Muscle layer of colon (tissue), 2 donors: ENCODE measurements around the gene PDK1.
"Not testable (repeated sequence)": the region's sequence is repeated elsewhere in the genome, so short reads cannot be mapped to it uniquely, and the experiment has no call there.

Experiments
- H3K27ac ChIP-seq: one replicate; pipeline ENCODE4 v1.7.0; 2013; ENCODE audit warnings: low read depth, mild to moderate bottlenecking, low read length, moderate library complexity
- H3K27me3 ChIP-seq, 2 donors: one replicate each; pipeline ENCODE4 v1.7.0; 2013; ENCODE audit warnings: low read length in 2 of 2, mild to moderate bottlenecking in 2 of 2; ENCODE audit not compliant: insufficient read depth in 2 of 2, control insufficient read depth in 1 of 2
- H3K36me3 ChIP-seq: one replicate; pipeline ENCODE4 v1.7.0; 2013; ENCODE audit warnings: mild to moderate bottlenecking, low read length; ENCODE audit not compliant: insufficient read depth
- H3K4me1 ChIP-seq: one replicate; pipeline ENCODE4 v1.7.0; 2013; ENCODE audit warnings: mild to moderate bottlenecking, low read length; ENCODE audit not compliant: insufficient read depth
- H3K4me3 ChIP-seq, 2 donors: one replicate each; pipeline ENCODE4 v1.7.0; 2013; ENCODE audit warnings: low read length in 2 of 2, low read depth in 1 of 2, mild to moderate bottlenecking in 1 of 2, moderate library complexity in 1 of 2
- H3K9ac ChIP-seq: one replicate; pipeline ENCODE4 v1.7.0; 2013; ENCODE audit warnings: low read length
- H3K9me3 ChIP-seq: one replicate; pipeline ENCODE4 v1.7.0; 2013; ENCODE audit warnings: mild to moderate bottlenecking, low read length
- donor health status: abdominal sarcoma.
- donor health status: Adenocarcinoma of cecum.

The PDK1 gene

DNA sequence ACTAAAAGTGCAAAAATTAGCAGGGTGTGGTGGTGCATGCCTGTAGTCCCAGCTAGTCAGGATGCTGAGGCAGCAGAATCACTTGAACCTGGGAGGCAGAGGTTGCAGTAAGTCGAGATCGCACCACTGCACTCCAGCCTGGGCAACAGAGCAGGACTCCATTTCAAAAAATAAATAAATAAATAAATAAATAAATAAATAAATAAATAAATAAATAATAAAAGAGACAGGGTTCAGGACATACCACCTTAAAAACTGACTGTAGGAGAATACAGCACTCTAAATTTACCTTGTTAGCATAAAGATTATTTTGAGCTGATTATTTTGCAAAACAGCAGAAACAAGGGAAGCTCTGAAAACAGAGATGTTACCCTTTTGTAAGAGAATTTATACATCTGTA, 23.4 kb upstream of the PDK1 start:
- H3K4me3 ChIP-seq, H3K9me3 ChIP-seq, H3K9ac ChIP-seq, H3K27me3 ChIP-seq, H3K4me1 ChIP-seq, H3K27ac ChIP-seq, H3K36me3 ChIP-seq: not testable (repeated sequence)

DNA sequence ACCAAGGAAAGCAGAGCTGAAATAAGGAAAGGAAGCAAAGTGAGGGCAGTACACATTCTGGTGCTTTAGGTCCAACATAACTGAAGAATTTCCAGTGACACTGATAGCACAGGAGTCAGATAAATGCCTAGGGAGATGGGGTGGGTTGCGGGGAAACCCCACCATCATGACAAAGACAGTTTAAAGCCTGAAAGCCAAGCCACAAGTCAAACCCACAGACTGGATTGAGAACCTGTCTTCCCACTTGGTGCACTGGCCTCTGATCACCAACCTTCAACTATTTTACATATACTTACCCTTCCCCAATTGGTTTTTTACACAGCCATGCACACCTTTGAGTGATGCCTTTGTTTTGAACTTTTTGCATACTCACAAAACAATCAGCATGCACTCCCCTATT, 22.2 kb upstream of the PDK1 start:
- H3K27me3 ChIP-seq, result no peaks in the 10 kb centered on the region
- H3K27ac ChIP-seq, result no peak overlapping the region
- H3K4me3 ChIP-seq, result no peak overlapping the region
- no peaks in the 10 kb centered on the region for H3K36me3 ChIP-seq
- no peaks in the 10 kb centered on the region for H3K4me1 ChIP-seq
- H3K9me3 ChIP-seq, result no peaks in the 10 kb centered on the region
- H3K9ac ChIP-seq, result no peak overlapping the region

DNA sequence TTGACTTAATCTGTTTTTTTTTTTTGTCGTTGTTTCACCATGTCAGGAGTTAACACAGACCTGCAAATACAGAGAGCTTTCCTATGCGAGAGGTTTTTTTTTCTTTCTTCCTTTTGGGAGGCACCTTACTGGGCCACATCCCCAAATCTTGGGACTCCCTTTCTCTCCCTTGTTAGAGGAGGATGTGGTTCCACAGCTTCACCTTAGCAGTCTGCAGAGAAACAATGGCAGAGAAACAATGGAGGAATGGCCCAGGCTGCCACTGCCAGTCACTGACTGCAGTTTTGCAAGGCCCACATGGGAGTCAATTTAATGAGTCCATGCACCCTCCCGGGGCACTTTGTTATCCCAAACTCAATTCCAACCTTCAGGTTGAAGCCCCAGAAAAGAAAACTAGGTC, 20.8 kb upstream of the PDK1 start:
- no peak overlapping the region for H3K27ac ChIP-seq
- no peak overlapping the region for H3K4me3 ChIP-seq
- no peaks in the 10 kb centered on the region for H3K27me3 ChIP-seq
- H3K4me1 ChIP-seq, result no peaks in the 10 kb centered on the region
- no peak overlapping the region for H3K9ac ChIP-seq
- H3K36me3 ChIP-seq, result no peaks in the 10 kb centered on the region
- H3K9me3 ChIP-seq, result no peaks in the 10 kb centered on the region

DNA sequence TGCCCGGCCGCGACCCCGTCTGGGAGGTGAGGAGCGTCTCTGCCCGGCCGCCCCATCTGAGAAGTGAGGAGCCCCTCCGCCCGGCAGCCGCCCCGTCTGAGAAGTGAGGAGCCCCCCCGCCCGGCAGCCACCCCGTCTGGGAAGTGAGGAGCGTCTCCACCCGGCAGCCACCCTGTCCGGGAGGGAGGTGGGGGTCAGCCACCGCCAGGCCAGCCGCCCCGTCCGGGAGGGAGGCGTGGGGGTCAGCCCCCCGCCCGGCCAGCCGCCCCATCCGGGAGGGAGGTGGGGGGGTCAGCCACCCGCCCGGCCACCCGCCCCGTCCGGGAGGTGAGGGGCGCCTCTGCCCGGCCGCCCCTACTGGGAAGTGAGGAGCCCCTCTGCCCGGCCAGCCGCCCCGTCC, 18.0 kb upstream of the PDK1 start:
- H3K9ac ChIP-seq, H3K4me3 ChIP-seq, H3K36me3 ChIP-seq, H3K9me3 ChIP-seq, H3K4me1 ChIP-seq, H3K27me3 ChIP-seq, H3K27ac ChIP-seq: not testable (repeated sequence)

DNA sequence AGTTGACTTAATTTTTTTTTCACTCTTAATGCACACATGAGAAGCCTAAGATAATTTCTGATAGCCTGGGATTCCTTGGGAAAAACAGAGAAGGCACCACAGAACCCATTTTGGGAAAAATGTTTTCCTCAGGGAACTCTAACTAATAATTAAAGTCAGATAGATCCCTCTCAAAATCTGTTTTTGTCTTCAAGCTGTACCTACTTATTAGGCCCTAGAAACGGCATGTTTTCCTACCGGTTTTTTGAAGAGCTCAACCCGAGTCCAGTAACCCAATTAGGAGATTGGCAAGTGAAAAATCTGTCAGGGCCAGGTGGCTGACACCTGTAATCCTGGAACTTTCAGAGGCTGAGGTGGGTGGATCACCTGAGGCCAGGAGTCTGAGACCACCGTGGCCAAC, 16.1 kb upstream of the PDK1 start:
- no peaks in the 10 kb centered on the region for H3K9me3 ChIP-seq
- H3K4me3 ChIP-seq, result no peak overlapping the region
- H3K27me3 ChIP-seq, result no peaks in the 10 kb centered on the region
- no peaks in the 10 kb centered on the region for H3K36me3 ChIP-seq
- no peak overlapping the region for H3K27ac ChIP-seq
- no peaks in the 10 kb centered on the region for H3K4me1 ChIP-seq
- H3K9ac ChIP-seq, result no peak overlapping the region

DNA sequence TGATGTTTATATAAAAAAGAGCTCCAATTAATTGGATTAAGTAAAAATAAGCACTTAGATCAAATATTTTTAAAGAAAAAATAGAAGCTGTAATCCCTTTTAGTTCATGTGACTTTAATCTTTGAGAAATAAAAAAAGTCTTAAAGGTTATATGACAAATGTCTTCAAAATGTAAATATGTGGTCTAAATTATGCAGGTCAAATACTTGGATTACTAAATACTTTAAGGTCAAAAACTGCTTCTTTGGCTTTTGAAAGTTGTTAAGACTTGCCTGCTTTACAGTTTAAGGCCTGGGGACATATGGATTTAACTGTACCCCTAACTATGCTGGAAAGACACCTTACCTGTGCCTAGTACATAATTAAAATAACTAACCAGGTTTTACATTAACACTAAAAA, 15.5 kb upstream of the PDK1 start:
- no peaks in the 10 kb centered on the region for H3K36me3 ChIP-seq
- H3K4me1 ChIP-seq, result no peaks in the 10 kb centered on the region
- no peak overlapping the region for H3K9ac ChIP-seq
- H3K27ac ChIP-seq, result no peak overlapping the region
- no peaks in the 10 kb centered on the region for H3K9me3 ChIP-seq
- no peaks in the 10 kb centered on the region for H3K27me3 ChIP-seq
- no peak overlapping the region for H3K4me3 ChIP-seq

DNA sequence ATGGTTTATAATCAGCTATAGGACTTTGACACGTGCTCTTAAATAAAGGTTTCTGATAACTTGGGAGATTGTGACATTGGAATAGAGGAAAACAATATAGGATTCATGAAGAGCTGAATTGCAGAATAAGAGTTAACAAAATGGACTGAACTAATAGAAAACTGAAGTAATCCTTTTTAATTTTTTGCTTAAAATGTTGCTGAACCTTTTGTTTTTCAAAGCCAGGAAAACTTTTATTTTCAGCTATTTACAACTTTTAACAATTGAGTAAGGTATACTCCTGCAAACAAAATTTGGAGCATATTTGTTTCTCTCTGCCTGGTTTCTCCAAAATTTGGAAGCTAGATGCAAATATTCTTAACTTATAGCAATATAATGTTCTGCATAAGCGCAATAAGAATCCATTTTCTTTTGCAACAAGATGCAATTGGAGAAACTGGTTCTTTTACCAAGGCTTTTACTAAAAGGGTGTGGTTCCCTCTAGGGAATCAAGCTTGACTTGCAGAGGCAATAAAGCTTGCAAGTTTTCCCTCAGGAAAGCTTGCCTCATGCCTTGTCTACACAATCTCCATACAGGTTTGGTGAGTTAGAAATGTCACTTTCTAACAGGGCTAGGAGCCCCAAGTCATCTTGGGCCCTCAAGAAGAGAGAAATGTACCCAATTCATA, 10.3 kb upstream of the PDK1 start:
- Histone ChIP-seq H3K9me3 (no peaks in the 10 kb centered on the region), H3K4me1 (no peaks in the 10 kb centered on the region), H3K27ac (no peak overlapping the region), H3K36me3 (no peaks in the 10 kb centered on the region), H3K9ac (no peak overlapping the region), H3K27me3 (no peaks in the 10 kb centered on the region), H3K4me3 (no peak overlapping the region)

DNA sequence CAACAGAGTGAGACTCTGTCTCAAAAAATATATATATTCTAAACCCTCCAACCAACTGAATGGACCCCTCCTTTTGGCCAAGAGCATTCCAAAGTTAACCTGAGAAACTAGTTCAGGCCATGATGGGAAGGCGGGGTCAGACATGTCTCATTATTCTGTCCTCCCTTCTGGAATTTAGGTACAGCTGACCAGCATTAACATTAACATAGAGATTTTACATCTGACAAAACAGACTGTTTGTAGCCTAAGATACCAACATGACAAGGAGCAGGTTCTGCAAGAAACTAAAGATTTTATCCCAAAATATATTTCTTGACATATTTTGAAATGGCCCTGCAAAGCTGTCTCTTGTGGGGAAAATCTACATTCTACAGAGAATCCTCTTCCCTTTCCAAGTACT, 6.8 kb upstream of the PDK1 start:
- Histone ChIP-seq H3K27me3 (no peaks in the 10 kb centered on the region), H3K9me3 (no peaks in the 10 kb centered on the region), H3K4me3 (no peak overlapping the region), H3K9ac (no peak overlapping the region), H3K36me3 (no peaks in the 10 kb centered on the region), H3K27ac (no peak overlapping the region), H3K4me1 (no peaks in the 10 kb centered on the region)

DNA sequence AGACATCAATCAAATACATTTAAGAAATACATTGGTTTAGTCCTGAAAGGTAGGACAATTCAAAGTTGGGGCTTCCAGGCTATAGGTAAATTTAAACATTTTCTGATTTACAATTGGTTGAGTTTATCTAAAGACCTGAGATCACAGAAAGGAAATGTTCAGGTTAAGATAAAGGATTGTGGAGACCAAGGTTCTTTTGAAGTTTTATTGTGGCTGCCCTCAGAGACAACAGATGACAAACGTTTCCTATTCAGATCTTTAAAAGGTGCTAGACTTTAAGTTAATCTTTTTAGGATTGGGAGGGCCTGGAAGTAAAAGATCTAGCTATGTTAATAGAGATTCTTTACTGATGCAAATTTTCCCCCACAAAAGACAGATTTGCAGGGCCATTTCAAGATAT, 6.1 kb upstream of the PDK1 start:
- not testable (repeated sequence) for H3K9ac ChIP-seq, H3K36me3 ChIP-seq, H3K9me3 ChIP-seq, H3K4me3 ChIP-seq, H3K27ac ChIP-seq, H3K27me3 ChIP-seq, H3K4me1 ChIP-seq

DNA sequence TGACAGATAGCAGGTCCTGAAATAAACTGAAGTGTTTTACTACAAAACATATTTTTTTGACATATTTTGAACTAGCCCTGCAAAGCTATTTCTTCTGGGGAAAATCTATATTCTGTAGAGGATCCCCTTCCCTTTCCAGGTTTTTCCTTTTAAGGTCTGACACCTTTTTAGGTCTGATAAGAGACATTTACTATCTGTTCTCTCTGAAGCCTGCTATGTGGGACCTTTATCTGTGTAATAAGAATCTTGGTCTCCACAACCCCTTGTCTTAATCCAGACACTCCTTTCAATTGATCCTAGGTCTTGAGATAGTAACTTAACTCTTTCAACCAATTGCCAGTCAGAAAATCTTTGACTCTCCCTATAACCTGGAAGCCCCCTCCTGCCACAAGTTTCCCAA, 5.5 kb upstream of the PDK1 start:
- Histone ChIP-seq H3K9ac (no peak overlapping the region), H3K36me3 (no peaks in the 10 kb centered on the region), H3K27me3 (no peaks in the 10 kb centered on the region), H3K4me3 (no peak overlapping the region), H3K4me1 (no peaks in the 10 kb centered on the region), H3K9me3 (no peaks in the 10 kb centered on the region), H3K27ac (no peak overlapping the region)

DNA sequence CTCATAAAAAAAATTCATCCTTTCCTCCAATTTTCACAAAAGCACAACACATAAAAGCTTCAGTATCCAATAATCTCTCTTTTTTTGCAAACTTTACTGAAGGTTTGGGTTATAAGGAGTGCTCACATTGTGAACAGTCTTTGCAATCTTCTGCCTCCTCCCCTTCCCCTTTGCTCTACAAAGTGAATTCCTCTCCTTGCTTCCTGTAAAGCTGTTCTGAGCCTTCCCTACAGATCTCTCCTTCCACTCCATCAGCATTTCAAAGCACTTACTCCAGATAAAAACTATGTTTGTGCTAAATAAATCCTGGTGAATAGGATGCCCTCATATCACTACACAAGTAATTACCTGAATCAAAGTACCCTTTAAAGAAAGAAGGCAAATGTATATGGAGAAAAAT, 4.6 kb upstream of the PDK1 start:
- Histone ChIP-seq H3K9me3 (no peaks in the 10 kb centered on the region), H3K27me3 (no peaks in the 10 kb centered on the region), H3K4me3 (no peak overlapping the region), H3K27ac (no peak overlapping the region), H3K36me3 (no peaks in the 10 kb centered on the region), H3K9ac (no peak overlapping the region), H3K4me1 (no peaks in the 10 kb centered on the region)

DNA sequence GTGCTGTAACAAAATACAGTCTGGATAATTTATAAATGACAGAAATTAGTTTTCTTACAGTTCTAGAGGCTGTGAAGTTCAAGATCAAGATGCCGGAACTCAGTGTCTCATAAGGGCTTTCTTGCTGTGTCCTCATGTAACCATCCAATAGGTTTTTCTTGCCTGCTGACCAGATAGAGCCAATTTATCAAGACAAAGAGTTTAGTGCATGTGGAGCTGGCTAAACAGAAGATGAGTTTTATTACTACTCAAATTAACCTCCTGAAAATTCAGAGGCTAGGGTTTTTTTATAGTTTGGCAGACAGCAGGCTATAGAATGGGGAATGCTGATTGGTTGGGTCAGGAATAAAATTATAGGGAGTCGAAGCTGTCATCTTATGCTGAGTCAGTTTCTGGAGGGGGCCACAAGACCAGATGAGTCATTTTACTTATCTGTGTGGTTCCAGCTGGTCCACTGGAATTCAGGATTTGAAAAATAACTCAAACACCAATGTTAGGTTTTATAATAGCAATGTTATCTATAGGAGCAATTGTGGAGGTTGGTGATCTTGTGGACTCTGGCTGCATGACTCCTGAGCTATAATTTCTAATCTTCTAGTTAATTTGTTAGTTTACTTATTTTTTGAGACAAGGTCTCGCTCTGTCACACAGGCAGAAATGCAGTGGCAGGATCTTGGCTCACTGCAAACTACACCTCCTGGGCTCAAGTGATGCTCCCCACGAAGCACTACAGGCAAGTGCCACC, 3.2 kb upstream of the PDK1 start:
- no peaks in the 10 kb centered on the region for H3K27me3 ChIP-seq
- H3K36me3 ChIP-seq, result no peaks in the 10 kb centered on the region
- no peak overlapping the region for H3K9ac ChIP-seq
- peaks cover 10% of the 10 kb centered on the region for H3K4me1 ChIP-seq
- no peaks in the 10 kb centered on the region for H3K9me3 ChIP-seq
- no peak overlapping the region for H3K4me3 ChIP-seq
- no peak overlapping the region for H3K27ac ChIP-seq
